GM21528 (cell line): ENCODE measurements around the gene RANBP2.
"Not testable (repeated sequence)": the region's sequence is repeated elsewhere in the genome, so short reads cannot be mapped to it uniquely, and the experiment has no call there.

Source experiments
- ATAC-seq: cut with Tn5 transposase; IDR thresholded peaks from one replicate; pipeline ENCODE4 v1.9.1; 2021; ENCODE audit warnings: mild to moderate bottlenecking, moderate library complexity; ENCODE audit not compliant: unreplicated experiment, low FRiP score

Gene RANBP2

DNA sequence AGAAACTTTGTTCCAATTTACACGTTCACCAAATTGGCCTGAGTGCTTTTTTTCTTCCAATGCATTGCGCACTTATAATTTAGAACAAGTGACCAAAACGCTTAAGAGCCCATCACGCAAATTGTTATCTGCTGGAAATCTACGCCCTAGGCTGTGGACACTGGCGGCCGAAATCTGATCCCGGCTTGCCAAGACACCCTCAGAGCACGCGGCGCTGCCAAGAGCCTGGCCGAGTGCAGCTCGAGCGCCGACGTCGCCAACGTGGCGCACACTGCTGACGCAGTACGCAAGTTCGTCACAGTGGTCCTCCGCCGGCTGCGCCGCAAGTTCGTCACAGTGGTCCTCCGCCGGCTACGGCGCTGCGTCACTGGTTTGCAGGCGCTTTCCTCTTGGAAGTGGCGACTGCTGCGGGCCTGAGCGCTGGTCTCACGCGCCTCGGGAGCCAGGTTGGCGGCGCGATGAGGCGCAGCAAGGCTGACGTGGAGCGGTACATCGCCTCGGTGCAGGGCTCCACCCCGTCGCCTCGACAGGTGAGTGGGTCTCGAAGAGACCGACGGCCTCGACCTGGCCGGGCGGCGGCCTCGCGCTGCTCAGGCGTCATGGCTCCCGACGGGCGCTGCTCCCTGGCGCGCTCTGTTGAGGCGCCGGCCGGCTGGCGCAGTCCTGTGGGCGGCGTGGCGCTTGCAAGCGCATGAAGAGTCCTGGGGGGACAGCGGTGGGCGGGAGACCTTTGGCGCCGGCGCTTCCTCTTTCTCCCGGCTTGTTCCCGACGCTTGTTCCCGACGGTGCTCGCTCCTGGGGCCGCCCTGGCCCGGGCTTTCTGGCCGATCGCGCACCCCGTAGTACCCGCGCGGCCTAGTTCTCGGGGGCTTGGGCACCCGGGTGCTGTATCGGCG is at the start of gene RANBP2:
Gene RANBP2 (plus strand): TSS at position 334 of the 896 bp plus-strand sequence. CDS start 125 bp downstream, at position 459.
- peak; percentile 100 for ATAC-seq

GRCh38 chr2:108670282-108670681 is 49.0 kb upstream of the RANBP2 start:
- ATAC-seq: not testable (repeated sequence)

DNA sequence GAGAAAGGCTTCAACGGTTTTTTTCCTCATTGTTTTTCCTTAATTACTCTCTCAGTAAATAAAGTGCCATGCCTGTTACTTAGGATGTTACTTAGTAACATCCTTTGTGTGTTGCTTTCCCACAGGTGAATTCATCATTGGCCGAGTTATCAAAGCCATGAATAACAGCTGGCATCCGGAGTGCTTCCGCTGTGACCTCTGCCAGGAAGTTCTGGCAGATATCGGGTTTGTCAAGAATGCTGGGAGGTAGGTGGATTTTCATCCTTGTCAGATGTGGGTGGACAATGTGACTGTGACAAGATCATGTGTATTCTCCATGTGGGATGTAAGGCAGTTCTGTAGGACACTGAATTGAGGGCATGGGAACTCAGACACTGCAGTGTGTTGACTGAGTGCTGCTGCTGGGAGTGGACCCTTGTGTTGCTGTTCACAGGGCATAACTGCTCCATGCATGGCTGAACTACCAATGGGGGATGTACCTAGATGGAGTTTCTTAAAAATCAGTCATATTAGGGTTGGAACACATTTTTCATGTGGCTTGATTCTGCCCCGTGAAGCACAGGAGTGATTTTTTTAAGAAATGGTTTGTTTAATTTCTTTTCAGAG is 47.0 kb upstream of the RANBP2 start:
- ATAC-seq: not testable (repeated sequence)

DNA sequence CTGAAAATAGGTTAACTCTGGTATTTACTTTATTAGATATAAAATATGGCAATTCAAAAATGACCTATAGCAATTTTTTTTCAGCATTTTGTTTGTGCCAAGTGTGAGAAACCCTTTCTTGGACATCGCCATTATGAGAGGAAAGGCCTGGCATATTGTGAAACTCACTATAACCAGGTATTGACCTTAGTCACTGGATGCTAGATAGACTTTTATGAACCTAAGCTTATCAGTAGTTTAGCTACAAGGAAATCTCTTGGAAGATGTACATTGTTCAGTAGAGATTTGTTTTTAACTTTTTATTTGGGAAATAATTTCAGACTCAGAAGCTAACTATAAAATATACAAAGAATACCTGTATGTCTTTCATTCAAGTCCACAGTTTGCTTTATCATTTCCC is 42.8 kb upstream of the RANBP2 start:
- ATAC-seq: not testable (repeated sequence)

- not testable (repeated sequence) for ATAC-seq
These were observed 42.0 kb upstream of the RANBP2 start for GRCh38 chr2:108677239-108677744.

- ATAC-seq: not testable (repeated sequence)
These were observed 41.1 kb upstream of the RANBP2 start for GRCh38 chr2:108678198-108678651.

- not testable (repeated sequence) for ATAC-seq
These were observed 38.5 kb upstream of the RANBP2 start for GRCh38 chr2:108680805-108681204.

DNA sequence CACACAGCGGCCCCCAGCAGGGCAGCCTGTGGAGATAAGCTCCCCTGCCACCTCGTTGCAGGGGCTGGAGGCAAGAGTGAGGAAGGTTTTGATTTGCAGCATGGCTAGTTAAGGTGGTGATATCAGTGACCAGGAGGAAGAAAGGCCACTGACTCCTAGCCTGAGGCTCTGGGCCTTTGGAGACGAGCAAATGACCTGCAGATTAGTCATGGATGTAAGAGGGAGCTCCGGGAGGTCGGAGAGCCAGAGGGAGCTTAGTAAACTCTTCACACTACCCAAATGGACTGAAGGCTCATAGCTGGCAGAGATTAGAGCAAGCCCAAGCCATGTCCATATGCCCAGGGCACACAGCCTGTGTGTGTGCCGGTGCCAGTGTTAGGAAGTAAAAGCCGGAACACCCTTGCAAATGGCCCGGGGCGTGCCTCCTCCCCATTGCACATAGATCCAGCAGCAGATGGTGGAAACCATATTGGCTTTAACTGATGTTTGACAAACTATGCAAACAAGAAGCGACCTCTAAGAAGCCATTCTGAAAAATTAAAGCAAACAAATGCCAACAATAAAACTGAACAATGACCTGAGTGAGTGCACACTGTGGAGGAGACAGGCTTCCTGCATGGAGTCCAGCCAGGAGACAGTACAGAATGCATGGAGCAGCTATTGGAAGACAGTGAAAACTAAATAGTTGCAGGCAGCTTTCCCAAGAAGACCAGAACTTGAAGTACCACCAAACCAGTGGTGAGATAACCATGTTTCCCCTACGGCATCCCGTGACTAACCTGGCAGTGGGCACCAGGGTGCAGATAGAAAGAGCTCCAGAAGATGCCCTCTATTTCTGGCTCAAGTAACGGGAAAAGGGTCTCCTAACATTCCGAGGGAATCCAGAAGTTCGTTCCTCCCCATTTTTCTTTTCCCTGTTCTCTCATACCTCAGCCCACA is 30.2 kb upstream of the RANBP2 start:
- not testable (repeated sequence) for ATAC-seq

- ATAC-seq: not testable (repeated sequence)
These were observed 29.3 kb upstream of the RANBP2 start for GRCh38 chr2:108690001-108690400.

- no peak for ATAC-seq
These were observed 27.8 kb upstream of the RANBP2 start for GRCh38 chr2:108691447-108691846.

DNA sequence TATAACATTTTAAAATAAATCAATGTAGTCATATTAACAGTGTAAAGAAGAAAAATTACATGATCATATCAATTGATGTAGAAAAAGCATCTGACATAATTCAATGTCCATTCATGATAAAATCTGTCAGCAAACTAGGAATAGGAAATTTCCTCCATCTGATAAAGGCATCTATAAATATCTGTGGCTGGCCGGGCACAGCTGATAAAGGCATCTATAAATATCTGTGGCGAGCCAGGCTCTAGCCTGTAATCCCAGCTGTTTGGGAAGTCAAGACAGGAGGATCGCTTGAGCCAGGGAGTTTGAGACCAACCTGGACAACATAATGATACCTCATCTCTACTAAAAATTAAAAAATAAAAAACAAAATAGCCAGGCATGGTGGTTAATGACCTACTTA is 18.1 kb upstream of the RANBP2 start:
- ATAC-seq: no peak

- ATAC-seq: no peak
These were observed 17.5 kb upstream of the RANBP2 start for GRCh38 chr2:108701806-108702205.

DNA sequence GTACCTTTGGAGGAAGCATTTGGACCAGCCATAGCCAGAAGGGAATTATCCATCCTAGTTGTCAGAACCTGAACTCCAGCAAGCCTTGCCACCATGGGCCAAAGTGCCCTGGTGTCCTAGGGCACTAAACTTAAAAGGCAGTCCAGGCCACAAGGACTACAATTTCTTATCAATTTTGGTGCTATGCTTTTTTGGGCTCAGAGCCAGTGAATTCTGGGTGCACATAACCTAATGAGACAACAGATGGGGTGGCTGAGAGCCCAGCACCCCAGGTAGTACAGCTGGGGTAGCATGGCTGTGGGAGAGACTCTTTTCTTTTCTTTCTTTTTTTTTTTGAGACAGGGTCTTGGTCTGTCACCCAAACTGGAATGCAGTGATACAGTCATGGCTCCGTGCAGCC is 14.4 kb upstream of the RANBP2 start:
- ATAC-seq: no peak

DNA sequence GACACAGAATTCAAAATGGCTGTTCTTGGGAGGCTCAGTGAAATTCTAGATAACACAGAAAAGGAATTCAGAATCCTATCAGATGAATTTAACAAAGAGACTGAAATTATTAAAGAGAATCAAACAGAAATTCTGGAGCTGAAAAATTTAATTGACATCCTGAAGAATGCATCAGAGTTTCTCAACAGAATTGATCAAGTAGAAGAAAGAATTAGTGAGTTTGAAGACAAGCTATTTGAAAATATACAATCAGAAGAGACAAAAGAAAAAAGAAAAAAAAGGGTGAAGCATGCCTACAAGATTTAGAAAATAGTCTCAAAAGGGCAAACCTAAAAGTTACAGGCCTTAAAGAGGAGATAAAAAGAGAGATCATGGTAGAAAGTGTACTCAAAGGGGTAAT is 12.0 kb upstream of the RANBP2 start:
- no peak for ATAC-seq

DNA sequence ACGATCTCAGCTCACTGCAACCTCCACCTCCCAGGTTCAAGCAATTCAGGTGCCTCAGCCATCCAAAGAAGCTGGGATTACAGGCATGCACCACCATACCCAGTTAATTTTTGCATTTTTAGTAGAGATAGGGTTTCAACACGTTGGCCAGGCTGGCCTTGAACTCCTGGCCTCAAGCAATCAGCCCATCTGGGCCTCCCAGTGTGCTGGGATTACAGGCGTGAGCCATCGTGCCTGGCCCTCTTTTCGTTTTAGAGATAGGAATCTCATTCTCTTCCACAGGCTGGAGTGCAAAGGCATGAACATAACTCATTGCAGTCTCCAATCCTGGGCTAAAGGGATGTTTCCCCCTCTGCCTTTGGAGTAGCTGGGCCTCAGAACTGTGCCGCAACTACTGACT is 2.3 kb upstream of the RANBP2 start:
- ATAC-seq: not testable (repeated sequence)

GRCh38 chr2:108726048-108726447 is 6.8 kb downstream of the RANBP2 start:
- ATAC-seq: not testable (repeated sequence)

GRCh38 chr2:108734656-108735055 is 15.4 kb downstream of the RANBP2 start:
- not testable (repeated sequence) for ATAC-seq

DNA sequence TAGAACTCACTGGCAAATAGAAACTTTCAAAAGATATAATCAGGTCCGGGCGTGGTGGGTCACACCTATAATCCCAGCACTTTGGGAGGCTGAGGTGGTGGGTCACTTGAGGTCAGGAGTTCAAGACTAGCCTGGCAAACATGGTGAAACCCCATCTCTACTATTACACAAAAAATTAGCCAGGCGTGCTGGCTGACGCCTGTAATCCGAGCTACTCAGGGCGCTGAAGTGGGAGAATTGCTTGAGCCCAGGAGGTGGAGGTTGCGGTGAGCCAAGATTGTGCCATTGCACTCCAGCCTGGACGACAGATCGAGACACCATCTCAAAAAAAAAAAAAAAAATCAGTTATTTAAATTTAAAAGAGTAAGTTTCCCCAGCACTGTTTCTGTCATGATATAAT is 38.7 kb downstream of the RANBP2 start:
- not testable (repeated sequence) for ATAC-seq

- not testable (repeated sequence) for ATAC-seq
These were observed 43.3 kb downstream of the RANBP2 start for GRCh38 chr2:108762618-108763017.

- ATAC-seq: not testable (repeated sequence)
These were observed 47.4 kb downstream of the RANBP2 start for GRCh38 chr2:108766671-108767070.
